Suprapubic skin (tissue), 3 donors: ENCODE results near the gene PRKN.

Source experiments
- EP300 ChIP-seq: sonication (generic); formaldehyde crosslinking; IDR thresholded peaks from one replicate; pipeline ENCODE4 v1.6.1; 2017; ENCODE audit warnings: antibody characterized with exemption
- POLR2A ChIP-seq, 2 donors: fragments of 450-650 bp; IDR thresholded peaks; one replicate each; pipeline ENCODE4 v1.6.1; 2017; ENCODE audit warnings: antibody characterized with exemption in 2 of 2, mild to moderate bottlenecking in 2 of 2, moderate library complexity in 2 of 2
- TF ChIP-seq, protein P1 (sequence below), 2 donors: fragments of 200-600 bp in 1 of 2; fragments of 450-650 bp in 1 of 2; sonication (generic) in 1 of 2; IDR thresholded peaks; one replicate each; pipeline ENCODE4 v1.5.1; 2016 to 2019; ENCODE audit warnings: antibody characterized with exemption in 2 of 2, mild to moderate bottlenecking in 1 of 2, moderate library complexity in 1 of 2

DNA sequence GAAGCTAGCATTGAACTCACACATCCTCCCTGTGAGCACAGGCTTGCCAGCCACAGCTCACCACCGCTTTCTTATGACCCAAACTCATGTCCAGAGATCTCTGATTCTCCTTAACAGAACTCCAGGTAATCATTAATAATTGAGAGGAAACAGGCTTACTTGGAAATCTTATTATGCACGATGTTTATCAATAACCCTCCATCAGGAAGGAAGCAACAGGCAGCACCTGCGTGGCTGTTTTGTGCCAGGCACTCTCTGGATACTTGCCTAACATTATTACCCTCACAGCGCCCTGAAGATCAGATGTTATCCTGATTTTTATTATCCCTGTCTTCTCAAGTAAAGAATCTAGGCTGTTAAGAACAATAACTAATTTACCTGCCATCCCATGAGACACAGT, 306.6 kb downstream of the PRKN start:
- TF ChIP-seq, protein P1, sequence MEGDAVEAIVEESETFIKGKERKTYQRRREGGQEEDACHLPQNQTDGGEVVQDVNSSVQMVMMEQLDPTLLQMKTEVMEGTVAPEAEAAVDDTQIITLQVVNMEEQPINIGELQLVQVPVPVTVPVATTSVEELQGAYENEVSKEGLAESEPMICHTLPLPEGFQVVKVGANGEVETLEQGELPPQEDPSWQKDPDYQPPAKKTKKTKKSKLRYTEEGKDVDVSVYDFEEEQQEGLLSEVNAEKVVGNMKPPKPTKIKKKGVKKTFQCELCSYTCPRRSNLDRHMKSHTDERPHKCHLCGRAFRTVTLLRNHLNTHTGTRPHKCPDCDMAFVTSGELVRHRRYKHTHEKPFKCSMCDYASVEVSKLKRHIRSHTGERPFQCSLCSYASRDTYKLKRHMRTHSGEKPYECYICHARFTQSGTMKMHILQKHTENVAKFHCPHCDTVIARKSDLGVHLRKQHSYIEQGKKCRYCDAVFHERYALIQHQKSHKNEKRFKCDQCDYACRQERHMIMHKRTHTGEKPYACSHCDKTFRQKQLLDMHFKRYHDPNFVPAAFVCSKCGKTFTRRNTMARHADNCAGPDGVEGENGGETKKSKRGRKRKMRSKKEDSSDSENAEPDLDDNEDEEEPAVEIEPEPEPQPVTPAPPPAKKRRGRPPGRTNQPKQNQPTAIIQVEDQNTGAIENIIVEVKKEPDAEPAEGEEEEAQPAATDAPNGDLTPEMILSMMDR (IDR thresholded peaks at IDR 0.05) = no peak
- TF ChIP-seq POLR2A (IDR thresholded peaks at IDR 0.05) (no peak), EP300 (no peak)
